Endothelial cell of umbilical vein (primary cell): Measurements from ENCODE around the gene GCM1. TPM values are rescaled to one million over a fixed set of nuclear protein-coding genes. Genes with fewer than 3 reads are reported as not detected.

ENCODE experiments used
- BruUV-seq: library from RNA; stranded (reverse); fragments of 400-500 nt; replicated peaks from 2 replicates; lab custom pipeline; 2021; lab: Mats Ljungman, UMichigan
- CTCF ChIA-PET: fragments of 300-600, 350-600 bp; sonication (Branson Sonifier 250); formaldehyde crosslinking; loops from one replicate; lab custom pipeline; 2021; ENCODE audit warnings: antibody characterized with exemption, inconsistent platforms; lab: Charles Lee
- POLR2A ChIA-PET: fragments of 300-600, 350-600 bp; sonication (Branson Sonifier 250); formaldehyde crosslinking; loops from one replicate; lab custom pipeline; 2021; ENCODE audit warnings: antibody characterized with exemption, inconsistent platforms; lab: Charles Lee
- DNase-seq: peaks from one replicate; pipeline ENCODE4 v3.0.0-alpha.2; 2011; ENCODE audit warnings: low read depth, low spot score
- FAIRE-seq: peaks from 2 replicates; lab custom pipeline; 2011; peaks lifted over from hg19 to GRCh38; lab: Jason Lieb, UNC
- H2AFZ ChIP-seq: 2 replicates; pipeline ENCODE4 v1.6.0; 2012; ENCODE audit warnings: low read depth, low read length, control low read depth, inconsistent platforms
- H3K27ac ChIP-seq: 2 replicates; pipeline ENCODE4 v1.5.1; 2011; ENCODE audit warnings: low read depth, mild to moderate bottlenecking, control low read depth, low read length, moderate library complexity; ENCODE audit not compliant: insufficient read depth
- H3K27me3 ChIP-seq, 2 experiments: 2 replicates each; pipeline versions ENCODE4 v1.6.0 to v1.6.1; 2011; ENCODE audit warnings: low read length in 2 of 2, mixed read lengths in 1 of 2; ENCODE audit not compliant: control insufficient read depth in 2 of 2, insufficient read depth in 2 of 2
- H3K36me3 ChIP-seq, 2 experiments: 2 replicates in 1 of 2; 3 replicates in 1 of 2; pipeline ENCODE4 v1.5.1; 2011; ENCODE audit warnings: low read length in 2 of 2, mild to moderate bottlenecking in 1 of 2, moderate library complexity in 1 of 2; ENCODE audit not compliant: control insufficient read depth in 2 of 2, insufficient read depth in 2 of 2; ENCODE audit errors: extremely low read depth in 1 of 2
- H3K4me1 ChIP-seq: 3 replicates; pipeline ENCODE4 v1.5.1; 2011; ENCODE audit warnings: mild to moderate bottlenecking, low read length; ENCODE audit not compliant: control insufficient read depth, insufficient read depth; ENCODE audit errors: extremely low read depth
- H3K4me2 ChIP-seq: 2 replicates; pipeline ENCODE4 v1.6.1; 2011; ENCODE audit warnings: low read length, control low read depth, mixed read lengths; ENCODE audit not compliant: insufficient read depth
- H3K4me3 ChIP-seq, 3 experiments: fragments of 200-600 bp in 1 of 3; sonication (generic), shearing (Covaris generic) in 1 of 3; replicated peaks in 1 of 3; 2 replicates each; pipeline ENCODE4 v1.5.1; 2011 to 2016; ENCODE audit warnings: control low read depth in 3 of 3, low read length in 3 of 3, mild to moderate bottlenecking in 2 of 3, inconsistent platforms in 1 of 3, low read depth in 1 of 3, moderate library complexity in 1 of 3; ENCODE audit not compliant: insufficient read depth in 1 of 3
- H3K79me2 ChIP-seq: 2 replicates; pipeline ENCODE4 v1.6.0; 2012; ENCODE audit warnings: low read length, inconsistent platforms; ENCODE audit not compliant: control insufficient read depth, insufficient read depth
- H3K9ac ChIP-seq: replicated peaks from 2 replicates; pipeline ENCODE3; 2011; ENCODE audit warnings: low read length, control low read depth; ENCODE audit not compliant: insufficient read depth; ENCODE audit errors: extremely low read depth
- H3K9me1 ChIP-seq: replicated peaks from 3 replicates; pipeline ENCODE4 v1.6.0; 2011; ENCODE audit warnings: mild to moderate bottlenecking, low read length; ENCODE audit not compliant: control insufficient read depth, insufficient read depth; ENCODE audit errors: extremely low read depth
- H3K9me3 ChIP-seq: replicated peaks from 2 replicates; pipeline ENCODE4 v1.5.1; 2012; ENCODE audit warnings: low read length, inconsistent platforms; ENCODE audit not compliant: control insufficient read depth, insufficient read depth
- H4K20me1 ChIP-seq: replicated peaks from 2 replicates; pipeline ENCODE3; 2011; ENCODE audit warnings: mild to moderate bottlenecking, low read length; ENCODE audit not compliant: control insufficient read depth, insufficient read depth; ENCODE audit errors: extremely low read depth
- MYC ChIP-seq: IDR thresholded peaks from one replicate; pipeline ENCODE4 v1.6.1; 2011; ENCODE audit warnings: mild to moderate bottlenecking, low read depth, low read length
- POLR2A ChIP-seq: IDR thresholded peaks from 2 replicates; pipeline ENCODE4 v1.6.1; 2012; ENCODE audit warnings: low read depth, mild to moderate bottlenecking, control low read depth, low read length
- dilution Hi-C: fragments of 300-500 bp; cut with MboI; formaldehyde crosslinking; loops from one replicate; pipeline ENCODE4 v1.15.0; 2019; ENCODE audit warnings: low sequenced_read_pairs; ENCODE audit not compliant: extremely low pct_ligation_motif_present
- intact Hi-C: fragments of 100-400 bp; cut with micrococcal nuclease; formaldehyde crosslinking; loops from one replicate; pipeline ENCODE4 v1.10.0; 2022
- polyA plus RNA-seq, 4 experiments: library from polyadenylated mRNA; depleted of rRNA in 3 of 4; stranded (reverse) in 3 of 4; unstranded in 1 of 4; fragments of >200 nt; gene quantifications; 2 replicates each; pipeline versions ENCODE4 v1.2.1 to v1.2.3, GENCODE V29; 2011 to 2012; ENCODE audit warnings: missing spikeins in 1 of 4
- total RNA-seq: library from RNA; stranded (reverse); gene quantifications from 2 replicates; pipeline ENCODE4 v1.2.3, GENCODE V29; 2021
- TF ChIP-seq, protein P1 (sequence below), 2 donors: IDR thresholded peaks; 1 replicate in 1 of 2; 2 replicates in 1 of 2; pipeline ENCODE4 v1.5.1; 2011; ENCODE audit warnings: low read length in 2 of 2, mild to moderate bottlenecking in 2 of 2, moderate library complexity in 2 of 2, control low read depth in 1 of 2, inconsistent platforms in 1 of 2, low read depth in 1 of 2; ENCODE audit not compliant: insufficient read depth in 1 of 2; ENCODE audit errors: extremely low read depth in 1 of 2

GCM1 gene
- total and polyA plus RNA-seq, 2 donors (not counting 3 experiments of a cell fraction or from before 2014, with no cell fraction given), result not detected

DNA sequence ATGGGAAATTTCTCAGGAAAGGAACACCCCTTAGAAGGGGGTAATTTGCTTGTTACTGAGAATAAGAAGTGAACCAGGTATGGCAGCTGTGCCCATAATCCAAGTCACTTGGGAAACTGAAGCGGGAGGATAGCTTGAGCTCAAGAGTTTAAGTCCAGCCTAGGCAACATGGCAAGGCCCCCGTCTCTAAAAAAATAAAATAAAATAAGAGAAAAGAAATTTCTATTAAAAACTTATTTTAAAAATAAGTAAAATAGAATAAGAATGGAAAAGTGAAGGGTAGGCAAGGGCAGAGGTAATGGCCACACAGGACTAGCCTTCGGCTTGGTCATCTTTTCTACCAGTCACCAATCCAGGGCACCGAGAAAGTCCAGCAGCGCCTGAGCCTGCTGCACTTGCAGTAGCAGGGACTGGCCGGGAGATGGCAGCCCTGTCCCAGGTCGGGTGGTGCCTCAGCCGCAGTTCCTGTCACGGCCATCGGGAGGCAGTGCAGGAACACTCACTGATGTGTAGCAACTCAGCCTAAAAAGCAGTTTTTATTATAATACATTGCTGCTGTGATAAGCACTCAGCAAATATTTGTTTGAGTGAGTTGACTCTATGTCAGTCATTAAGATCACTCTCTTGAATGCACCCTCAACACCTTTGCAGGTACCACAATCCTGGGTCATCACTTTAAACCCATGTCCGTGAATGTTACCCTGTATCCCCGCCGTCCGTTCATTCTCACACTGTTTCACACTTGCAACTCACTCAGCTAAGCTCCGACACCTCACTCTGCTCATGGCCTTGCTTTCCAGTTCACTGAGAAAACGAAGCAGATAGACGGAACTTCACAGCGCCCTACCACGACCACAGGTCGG is 23.2 kb upstream of the GCM1 start:
- ChIA-PET POLR2A (no interaction called here), CTCF (interaction anchor here (0.6 to 7.7 kb wide), 18 partner anchors 12 to 321 kb away, joined by 3 to 121 read pairs (median 3); no protein-coding TSS in a partner anchor)
- intact Hi-C loops (loop anchor here (1.0 to 10.0 kb wide), 7 partner anchors 93 to 480 kb away; no protein-coding TSS in a partner anchor), dilution Hi-C loops (no loop called here)
- Histone ChIP-seq H2AFZ (no peak overlapping the region), H4K20me1 (no peaks in the 10 kb centered on the region), H3K4me2 (no peak overlapping the region), H3K79me2 (no peaks in the 10 kb centered on the region), H3K9me1 (no peaks in the 10 kb centered on the region), H3K4me3 (no peak overlapping the region), H3K27ac (no peak overlapping the region), H3K9ac (no peak overlapping the region), H3K4me1 (no peaks in the 10 kb centered on the region), H3K36me3 (no peaks in the 10 kb centered on the region), H3K9me3 (no peaks in the 10 kb centered on the region), H3K27me3 (peaks cover 3 to 4% of the 10 kb centered on the region in 2 experiments)
- DNase-seq (peak; percentile 80), FAIRE-seq (peak; percentile 84)
- no TSS peak for BruUV-seq
- TF ChIP-seq MYC (peak; percentile 13), POLR2A (no peak)
- TF ChIP-seq, protein P1, sequence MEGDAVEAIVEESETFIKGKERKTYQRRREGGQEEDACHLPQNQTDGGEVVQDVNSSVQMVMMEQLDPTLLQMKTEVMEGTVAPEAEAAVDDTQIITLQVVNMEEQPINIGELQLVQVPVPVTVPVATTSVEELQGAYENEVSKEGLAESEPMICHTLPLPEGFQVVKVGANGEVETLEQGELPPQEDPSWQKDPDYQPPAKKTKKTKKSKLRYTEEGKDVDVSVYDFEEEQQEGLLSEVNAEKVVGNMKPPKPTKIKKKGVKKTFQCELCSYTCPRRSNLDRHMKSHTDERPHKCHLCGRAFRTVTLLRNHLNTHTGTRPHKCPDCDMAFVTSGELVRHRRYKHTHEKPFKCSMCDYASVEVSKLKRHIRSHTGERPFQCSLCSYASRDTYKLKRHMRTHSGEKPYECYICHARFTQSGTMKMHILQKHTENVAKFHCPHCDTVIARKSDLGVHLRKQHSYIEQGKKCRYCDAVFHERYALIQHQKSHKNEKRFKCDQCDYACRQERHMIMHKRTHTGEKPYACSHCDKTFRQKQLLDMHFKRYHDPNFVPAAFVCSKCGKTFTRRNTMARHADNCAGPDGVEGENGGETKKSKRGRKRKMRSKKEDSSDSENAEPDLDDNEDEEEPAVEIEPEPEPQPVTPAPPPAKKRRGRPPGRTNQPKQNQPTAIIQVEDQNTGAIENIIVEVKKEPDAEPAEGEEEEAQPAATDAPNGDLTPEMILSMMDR (IDR thresholded peaks at IDR 0.05; ENCODE audit: extremely low read depth in 1 of 2, insufficient read depth in 1 of 2, low read depth in 1 of 2, low read length in 2 of 2), result peak; percentile 100
